ENCODE measurements around the gene SORCS1.

- TF ChIP-seq CTCF (IDR thresholded peaks at IDR 0.05; ENCODE audit: low read depth, low read length) (no peak), POLR2A (IDR thresholded peaks at IDR 0.05; ENCODE audit: extremely low read depth, insufficient read length) (no peak), MAX (IDR thresholded peaks at IDR 0.05; ENCODE audit: low read depth, low read length) (no peak), MYC (IDR thresholded peaks at IDR 0.05; ENCODE audit: low read depth, low read length) (no peak)
Observed at GRCh38 chr10:106857213-106857612, 307.3 kb downstream of the SORCS1 start.

All from NB4 (cell line).